Muscle layer of colon (tissue), 2 donors: ENCODE measurements around the gene PHRF1.

Source experiments
- H3K27ac ChIP-seq: one replicate; pipeline ENCODE4 v1.7.0; 2013; ENCODE audit warnings: low read depth, mild to moderate bottlenecking, low read length, moderate library complexity
- H3K27me3 ChIP-seq, 2 donors: one replicate each; pipeline ENCODE4 v1.7.0; 2013; ENCODE audit warnings: low read length in 2 of 2, mild to moderate bottlenecking in 2 of 2; ENCODE audit not compliant: insufficient read depth in 2 of 2, control insufficient read depth in 1 of 2
- H3K36me3 ChIP-seq: one replicate; pipeline ENCODE4 v1.7.0; 2013; ENCODE audit warnings: mild to moderate bottlenecking, low read length; ENCODE audit not compliant: insufficient read depth
- H3K4me1 ChIP-seq: one replicate; pipeline ENCODE4 v1.7.0; 2013; ENCODE audit warnings: mild to moderate bottlenecking, low read length; ENCODE audit not compliant: insufficient read depth
- H3K4me3 ChIP-seq, 2 donors: one replicate each; pipeline ENCODE4 v1.7.0; 2013; ENCODE audit warnings: low read length in 2 of 2, low read depth in 1 of 2, mild to moderate bottlenecking in 1 of 2, moderate library complexity in 1 of 2
- H3K9ac ChIP-seq: one replicate; pipeline ENCODE4 v1.7.0; 2013; ENCODE audit warnings: low read length
- H3K9me3 ChIP-seq: one replicate; pipeline ENCODE4 v1.7.0; 2013; ENCODE audit warnings: mild to moderate bottlenecking, low read length
- donor health status: abdominal sarcoma.
- donor health status: Adenocarcinoma of cecum.

Gene PHRF1

GRCh38 chr11:597166-597725 lies 21.0 kb downstream of the PHRF1 start:
- Histone ChIP-seq H3K9me3 (no peaks in the 10 kb centered on the region), H3K27me3 (no peaks in the 10 kb centered on the region), H3K9ac (no peak overlapping the region), H3K4me3 (no peak overlapping the region), H3K27ac (no peak overlapping the region), H3K36me3 (peaks cover 73% of the 10 kb centered on the region), H3K4me1 (no peaks in the 10 kb centered on the region)

- peaks cover 72% of the 10 kb centered on the region for H3K36me3 ChIP-seq
- H3K4me3 ChIP-seq, result no peak overlapping the region
- no peak overlapping the region for H3K9ac ChIP-seq
- H3K27ac ChIP-seq, result no peak overlapping the region
- H3K9me3 ChIP-seq, result no peaks in the 10 kb centered on the region
- H3K27me3 ChIP-seq, result no peaks in the 10 kb centered on the region
- H3K4me1 ChIP-seq, result no peaks in the 10 kb centered on the region
Observed at GRCh38 chr11:598005-598680, 21.9 kb downstream of the PHRF1 start.

GRCh38 chr11:601573-602245 lies 25.4 kb downstream of the PHRF1 start:
- Histone ChIP-seq H3K27ac (no peak overlapping the region), H3K36me3 (peaks cover 73% of the 10 kb centered on the region), H3K9me3 (no peaks in the 10 kb centered on the region)

GRCh38 chr11:603154-603553 lies 26.9 kb downstream of the PHRF1 start:
- Histone ChIP-seq H3K9me3 (no peaks in the 10 kb centered on the region), H3K27me3 (no peaks in the 10 kb centered on the region), H3K4me1 (peaks cover 4% of the 10 kb centered on the region), H3K27ac (no peak overlapping the region), H3K36me3 (peaks cover 82% of the 10 kb centered on the region), H3K4me3 (no peak overlapping the region), H3K9ac (no peak overlapping the region)

More at GRCh38 chr11:601573-602245, 25.4 kb downstream of the PHRF1 start:
- Histone ChIP-seq H3K27me3 (no peaks in the 10 kb centered on the region), H3K4me3 (no peak overlapping the region), H3K4me1 (peaks cover 4% of the 10 kb centered on the region), H3K9ac (no peak overlapping the region)

- no peak overlapping the region for H3K9ac ChIP-seq
- peaks cover 4% of the 10 kb centered on the region for H3K4me1 ChIP-seq
- no peaks in the 10 kb centered on the region for H3K27me3 ChIP-seq
- H3K36me3 ChIP-seq, result peaks cover 82% of the 10 kb centered on the region
- peak overlapping the region; percentile 45 for H3K27ac ChIP-seq
- H3K4me3 ChIP-seq, result no peak overlapping the region
- H3K9me3 ChIP-seq, result no peaks in the 10 kb centered on the region
Observed at GRCh38 chr11:605286-606129, 29.2 kb downstream of the PHRF1 start.

- peaks cover 4% of the 10 kb centered on the region for H3K4me1 ChIP-seq
- no peak overlapping the region for H3K9ac ChIP-seq
- peaks cover 89% of the 10 kb centered on the region for H3K36me3 ChIP-seq
- no peaks in the 10 kb centered on the region for H3K27me3 ChIP-seq
- H3K27ac ChIP-seq, result peak overlapping the region; percentile 45
- no peak overlapping the region for H3K4me3 ChIP-seq
- H3K9me3 ChIP-seq, result no peaks in the 10 kb centered on the region
Observed at GRCh38 chr11:606245-606644, 30.0 kb downstream of the PHRF1 start.

- peaks cover 4% of the 10 kb centered on the region for H3K4me1 ChIP-seq
- no peaks in the 10 kb centered on the region for H3K9me3 ChIP-seq
- H3K27me3 ChIP-seq, result no peaks in the 10 kb centered on the region
- H3K9ac ChIP-seq, result no peak overlapping the region
- peaks cover 87% of the 10 kb centered on the region for H3K36me3 ChIP-seq
- H3K27ac ChIP-seq, result peak overlapping the region; percentile 39
- H3K4me3 ChIP-seq, result no peak overlapping the region
Observed at GRCh38 chr11:607020-607780, 30.9 kb downstream of the PHRF1 start.

GRCh38 chr11:607971-608659 lies 31.8 kb downstream of the PHRF1 start:
- H3K27ac ChIP-seq, result no peak overlapping the region
- peaks cover 88% of the 10 kb centered on the region for H3K36me3 ChIP-seq
- no peaks in the 10 kb centered on the region for H3K27me3 ChIP-seq
- peaks cover 4% of the 10 kb centered on the region for H3K4me1 ChIP-seq
- no peaks in the 10 kb centered on the region for H3K9me3 ChIP-seq
- no peak overlapping the region for H3K4me3 ChIP-seq
- H3K9ac ChIP-seq, result no peak overlapping the region

- Histone ChIP-seq H3K4me3 (no peak overlapping the region), H3K9me3 (no peaks in the 10 kb centered on the region), H3K4me1 (peaks cover 4% of the 10 kb centered on the region), H3K27ac (no peak overlapping the region), H3K36me3 (peaks cover 84% of the 10 kb centered on the region), H3K9ac (no peak overlapping the region), H3K27me3 (no peaks in the 10 kb centered on the region)
Observed at GRCh38 chr11:608791-609251, 32.6 kb downstream of the PHRF1 start.

- Histone ChIP-seq H3K9ac (no peak overlapping the region), H3K9me3 (no peaks in the 10 kb centered on the region), H3K27ac (no peak overlapping the region), H3K36me3 (peaks cover 79% of the 10 kb centered on the region), H3K4me1 (peaks cover 8% of the 10 kb centered on the region), H3K27me3 (no peaks in the 10 kb centered on the region), H3K4me3 (no peak overlapping the region)
Observed at GRCh38 chr11:609341-609811, 33.1 kb downstream of the PHRF1 start.
